HG02885 (cell line): ENCODE measurements around the gene BLOC1S1.

Experiments used
- ATAC-seq: cut with Tn5 transposase; IDR thresholded peaks from one replicate; pipeline ENCODE4 v1.9.1; 2021; ENCODE audit warnings: mild to moderate bottlenecking; ENCODE audit not compliant: unreplicated experiment, poor library complexity

The BLOC1S1 gene

GRCh38 chr12:55707219-55707671, 8.6 kb upstream of the BLOC1S1 start:
- no peak for ATAC-seq

DNA sequence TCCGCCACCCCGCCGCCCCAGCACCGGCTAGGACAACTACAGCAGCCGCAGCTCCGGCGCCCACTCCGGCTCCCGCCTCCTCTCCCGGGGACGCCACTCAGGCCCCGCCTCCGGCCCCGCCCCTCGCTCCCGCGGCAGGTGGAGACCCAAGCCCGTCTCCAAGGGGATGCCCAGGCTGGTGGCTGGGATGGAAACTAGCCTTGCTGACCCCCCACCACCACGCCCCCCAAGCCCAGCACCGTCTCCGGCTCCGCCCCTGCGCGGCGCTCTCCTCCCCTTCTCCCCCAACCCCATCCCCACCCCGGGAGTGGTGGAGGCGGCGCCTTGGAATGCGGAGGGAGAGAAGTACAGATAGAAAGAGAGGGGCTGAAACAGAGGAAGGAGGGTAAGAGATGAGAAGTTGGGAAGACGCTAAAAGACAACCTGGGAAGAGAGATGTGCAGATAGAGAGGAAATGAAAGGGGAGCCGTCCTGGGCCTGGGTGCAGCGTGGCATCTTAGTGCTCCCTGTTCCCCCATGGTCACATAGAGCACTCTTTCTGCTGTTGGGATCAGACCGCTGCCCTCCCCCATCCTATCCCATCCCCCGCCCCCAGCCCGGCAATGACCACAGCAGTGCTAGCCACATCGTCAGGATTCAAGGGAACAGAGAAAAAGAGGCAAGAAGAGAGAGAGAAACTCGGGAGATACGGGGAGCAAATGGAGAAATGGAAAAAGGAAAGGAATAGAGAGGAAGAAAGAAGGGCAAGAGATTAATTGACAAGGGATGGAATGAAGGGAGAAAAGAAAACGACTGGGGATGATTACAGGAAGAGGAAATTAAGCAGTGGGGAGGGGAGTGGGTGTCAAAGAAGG, 7.8 kb upstream of the BLOC1S1 start, which contains the start of gene ITGA7:
TSS of gene ITGA7 (minus strand) at position 64 of the 854 bp plus-strand sequence. CDS start 222 bp downstream, outside the sequence.
- ATAC-seq = peak; percentile 76

DNA sequence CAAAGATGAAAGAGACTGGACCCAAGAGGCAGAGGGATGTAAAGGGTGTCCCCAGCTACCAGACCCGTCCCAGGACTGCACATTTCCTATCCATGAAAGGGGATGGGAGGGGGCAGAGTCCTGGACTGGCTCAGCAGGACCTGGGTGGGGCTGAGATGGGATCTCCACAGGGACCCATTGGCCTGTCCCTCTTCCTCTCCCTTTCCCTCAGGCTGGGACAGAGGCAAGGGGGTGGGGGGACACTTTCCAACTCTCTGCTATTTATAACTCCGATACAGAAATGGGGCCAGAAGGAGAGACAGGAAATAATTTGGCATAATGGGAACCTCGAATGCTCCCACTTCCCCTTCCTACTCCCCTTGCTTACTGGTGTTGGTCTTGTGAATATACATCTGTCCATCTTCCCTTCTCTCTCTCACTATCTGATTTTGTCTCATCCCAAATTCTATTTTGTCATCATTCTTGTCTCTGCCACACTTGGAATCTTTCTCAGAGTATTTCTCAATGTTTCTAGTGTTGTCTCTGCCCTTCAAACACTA, 7.1 kb upstream of the BLOC1S1 start:
- ATAC-seq = no peak

DNA sequence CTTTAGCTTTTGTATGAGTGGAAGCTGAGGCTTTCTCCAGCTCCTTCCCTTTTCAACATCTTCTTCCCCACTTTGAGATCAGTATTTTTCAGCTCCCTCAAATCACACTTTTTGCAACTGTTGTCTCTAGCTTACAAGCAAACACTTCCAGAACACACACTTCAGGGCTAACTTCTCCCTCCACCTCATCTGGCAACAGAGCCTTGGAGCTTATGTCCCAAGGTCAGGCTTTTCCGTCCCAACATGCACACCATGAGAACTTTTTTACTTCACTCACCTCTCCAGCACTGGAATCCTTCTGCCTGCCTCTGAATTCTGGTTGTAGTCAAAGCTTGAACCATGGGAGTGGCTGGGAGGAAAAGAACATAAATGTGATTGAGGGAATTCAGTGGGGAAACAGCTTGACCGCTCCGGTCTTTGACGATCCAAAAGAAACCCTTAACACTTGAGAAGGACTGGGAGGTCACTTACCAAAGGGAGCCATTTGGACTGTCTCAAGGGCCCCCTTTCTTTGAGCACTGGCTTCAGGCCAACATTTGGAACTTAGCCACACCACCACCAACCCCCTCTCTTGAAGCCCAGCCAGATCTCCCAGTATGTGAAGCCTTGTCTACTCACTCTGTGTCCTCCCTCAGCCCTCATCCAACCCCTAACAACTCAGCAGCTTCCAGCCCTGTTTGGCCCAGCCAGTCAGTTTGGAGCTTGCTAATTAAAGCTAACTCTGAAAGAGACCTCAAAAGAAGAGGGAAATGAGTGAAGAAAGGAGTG, 3.9 kb upstream of the BLOC1S1 start:
- no peak for ATAC-seq

- no peak for ATAC-seq
Measured at GRCh38 chr12:55712700-55713415, 3.0 kb upstream of the BLOC1S1 start.

DNA sequence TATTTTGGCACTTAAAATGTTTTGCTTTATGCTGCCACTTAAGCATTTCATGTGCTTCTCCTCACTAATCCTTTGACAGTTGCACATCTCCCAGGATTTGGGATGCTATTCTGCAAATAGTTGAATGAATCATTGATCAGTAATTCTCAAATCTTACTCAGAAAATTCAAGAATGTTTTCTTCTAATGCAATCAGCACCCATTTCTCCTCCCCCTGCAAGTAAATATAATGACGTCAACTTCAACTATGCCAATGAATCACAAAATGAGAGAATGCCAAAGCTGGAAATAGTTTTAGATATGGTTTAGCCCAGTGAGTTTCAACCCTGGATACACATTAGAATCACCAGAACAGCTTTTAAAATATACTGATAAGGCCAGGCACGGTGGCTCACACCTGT, 2.1 kb upstream of the BLOC1S1 start:
- ATAC-seq = no peak

DNA sequence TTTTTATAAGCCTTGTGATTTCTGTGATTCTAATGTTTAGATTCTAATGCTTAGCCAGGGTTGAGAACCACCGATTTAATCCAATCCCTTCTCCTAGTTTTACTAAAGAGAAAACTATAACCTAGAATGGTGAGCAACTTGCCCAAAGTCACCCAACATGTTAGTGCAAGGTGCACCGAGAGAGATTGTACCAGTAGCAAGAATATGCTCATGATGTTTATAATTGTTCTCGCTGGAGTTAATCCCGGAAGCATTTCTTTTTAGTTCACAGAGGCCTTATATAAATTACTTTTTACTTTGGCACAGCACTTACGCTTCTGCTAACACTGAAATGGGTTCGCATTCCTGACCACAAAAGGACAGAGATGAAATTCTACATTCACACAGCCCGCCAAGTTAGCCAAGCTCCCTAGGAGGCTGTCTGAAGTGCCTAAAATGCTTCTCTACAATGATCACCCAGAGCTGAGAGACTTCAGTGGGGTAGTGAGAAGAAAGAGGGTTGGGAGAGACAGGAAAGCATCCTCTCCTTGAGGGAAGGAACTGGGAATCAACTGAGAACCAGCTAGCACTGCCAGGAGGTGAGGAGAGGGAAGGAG, 579 bp upstream of the BLOC1S1 start:
- ATAC-seq = no peak

DNA sequence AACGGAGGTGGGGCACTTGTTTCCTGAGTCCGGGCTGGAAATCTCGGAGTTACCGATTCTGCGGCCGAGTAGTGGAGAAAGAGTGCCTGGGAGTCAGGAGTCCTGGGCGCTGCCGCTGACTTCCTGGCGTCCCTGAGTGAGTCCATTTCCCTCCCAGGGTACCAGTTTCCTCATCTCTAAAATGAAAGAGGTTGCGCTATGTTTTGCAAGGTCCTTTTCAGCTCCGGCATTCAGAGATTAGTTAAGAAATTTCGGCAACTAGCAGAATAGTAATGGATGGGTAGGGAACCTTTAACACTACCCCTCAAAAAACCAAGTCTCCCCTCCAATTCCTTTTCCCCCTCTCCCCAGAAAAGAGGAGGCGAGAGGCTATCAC, 724 bp downstream of the BLOC1S1 start:
- peak; percentile 31 for ATAC-seq

- ATAC-seq = no peak
Measured at GRCh38 chr12:55717011-55718007, 1.5 kb downstream of the BLOC1S1 start.

- ATAC-seq = no peak
Measured at GRCh38 chr12:55718015-55718414, 2.2 kb downstream of the BLOC1S1 start.

GRCh38 chr12:55718624-55719275, 2.9 kb downstream of the BLOC1S1 start:
- no peak for ATAC-seq

GRCh38 chr12:55719371-55719770, 3.5 kb downstream of the BLOC1S1 start:
- no peak for ATAC-seq

- ATAC-seq = no peak
Measured at GRCh38 chr12:55720071-55720564, 4.3 kb downstream of the BLOC1S1 start, which contains the start of gene RDH5. RDH5 (plus strand) TSS chr12:55720393; CDS start chr12:55721185, 792 bp downstream.

DNA sequence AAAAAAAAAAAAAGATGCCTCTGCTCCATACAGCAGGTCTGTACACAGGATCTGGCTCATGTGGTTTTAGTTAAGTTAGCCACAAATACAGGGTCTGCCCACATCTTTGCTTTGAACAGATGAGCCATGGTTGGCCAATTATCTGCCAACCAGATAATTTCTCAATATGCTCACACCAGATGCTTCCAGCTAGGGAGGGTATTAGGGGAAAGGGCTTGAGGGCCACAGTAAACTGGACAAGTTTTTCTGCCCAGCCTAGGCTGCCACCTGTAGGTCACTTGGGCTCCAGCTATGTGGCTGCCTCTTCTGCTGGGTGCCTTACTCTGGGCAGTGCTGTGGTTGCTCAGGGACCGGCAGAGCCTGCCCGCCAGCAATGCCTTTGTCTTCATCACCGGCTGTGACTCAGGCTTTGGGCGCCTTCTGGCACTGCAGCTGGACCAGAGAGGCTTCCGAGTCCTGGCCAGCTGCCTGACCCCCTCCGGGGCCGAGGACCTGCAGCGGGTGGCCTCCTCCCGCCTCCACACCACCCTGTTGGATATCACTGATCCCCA, 5.1 kb downstream of the BLOC1S1 start:
- ATAC-seq = no peak

GRCh38 chr12:55721601-55722213, 5.9 kb downstream of the BLOC1S1 start:
- no peak for ATAC-seq

DNA sequence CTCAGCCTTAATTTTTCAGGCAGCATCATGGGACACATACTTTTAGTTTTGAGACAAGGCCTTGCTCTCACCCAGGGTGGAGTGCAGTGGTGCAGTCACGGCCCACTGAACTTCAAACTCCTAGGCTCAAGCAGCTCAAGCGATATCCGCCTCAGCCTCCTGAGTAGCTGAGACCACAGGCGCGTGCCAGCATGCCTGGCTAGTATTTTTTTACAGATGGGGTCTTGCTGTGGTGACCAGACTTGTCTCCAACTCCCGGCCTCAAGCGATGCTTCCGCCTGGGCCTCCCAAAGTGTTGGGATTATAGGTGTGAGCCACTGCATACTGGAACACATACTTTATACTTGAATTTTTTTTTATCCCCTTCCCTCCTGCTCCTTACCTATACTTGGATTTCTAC, 7.1 kb downstream of the BLOC1S1 start:
- ATAC-seq = no peak

DNA sequence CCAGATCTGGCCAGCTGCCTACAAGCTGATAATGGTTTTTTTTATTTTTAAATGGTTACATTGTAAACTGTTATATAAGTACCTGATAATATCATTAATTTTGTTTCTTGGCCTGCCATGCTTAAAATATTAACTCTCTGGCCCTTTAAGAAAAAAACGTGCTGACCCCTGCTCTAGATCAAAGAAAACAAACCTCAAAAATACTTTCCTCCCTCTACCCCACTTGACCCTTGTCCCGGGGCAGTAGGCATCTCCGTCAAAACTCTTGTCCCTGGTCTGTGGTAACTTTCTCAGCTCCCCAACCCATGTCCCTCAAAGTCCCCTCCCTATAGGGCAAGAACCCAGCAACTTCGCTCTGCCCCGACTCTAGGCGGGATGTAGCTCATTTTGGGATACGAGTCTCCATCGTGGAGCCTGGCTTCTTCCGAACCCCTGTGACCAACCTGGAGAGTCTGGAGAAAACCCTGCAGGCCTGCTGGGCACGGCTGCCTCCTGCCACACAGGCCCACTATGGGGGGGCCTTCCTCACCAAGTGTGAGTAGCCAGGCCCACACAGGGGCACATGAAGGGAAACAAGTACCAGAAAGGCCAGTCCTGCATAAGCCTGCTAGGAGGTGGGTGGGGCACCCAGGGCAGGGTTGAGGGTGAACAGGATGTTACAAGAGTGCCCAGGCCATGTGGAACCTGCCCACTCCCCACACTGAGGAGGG, 7.8 kb downstream of the BLOC1S1 start:
- no peak for ATAC-seq
